ENCODE data around the gene EMD. TPM values are rescaled to one million over a fixed set of nuclear protein-coding genes. Genes with fewer than 3 reads are reported as not detected.

The EMD gene
- total RNA-seq, 2 experiments from 2014 or later: 164 to 178 TPM

DNA sequence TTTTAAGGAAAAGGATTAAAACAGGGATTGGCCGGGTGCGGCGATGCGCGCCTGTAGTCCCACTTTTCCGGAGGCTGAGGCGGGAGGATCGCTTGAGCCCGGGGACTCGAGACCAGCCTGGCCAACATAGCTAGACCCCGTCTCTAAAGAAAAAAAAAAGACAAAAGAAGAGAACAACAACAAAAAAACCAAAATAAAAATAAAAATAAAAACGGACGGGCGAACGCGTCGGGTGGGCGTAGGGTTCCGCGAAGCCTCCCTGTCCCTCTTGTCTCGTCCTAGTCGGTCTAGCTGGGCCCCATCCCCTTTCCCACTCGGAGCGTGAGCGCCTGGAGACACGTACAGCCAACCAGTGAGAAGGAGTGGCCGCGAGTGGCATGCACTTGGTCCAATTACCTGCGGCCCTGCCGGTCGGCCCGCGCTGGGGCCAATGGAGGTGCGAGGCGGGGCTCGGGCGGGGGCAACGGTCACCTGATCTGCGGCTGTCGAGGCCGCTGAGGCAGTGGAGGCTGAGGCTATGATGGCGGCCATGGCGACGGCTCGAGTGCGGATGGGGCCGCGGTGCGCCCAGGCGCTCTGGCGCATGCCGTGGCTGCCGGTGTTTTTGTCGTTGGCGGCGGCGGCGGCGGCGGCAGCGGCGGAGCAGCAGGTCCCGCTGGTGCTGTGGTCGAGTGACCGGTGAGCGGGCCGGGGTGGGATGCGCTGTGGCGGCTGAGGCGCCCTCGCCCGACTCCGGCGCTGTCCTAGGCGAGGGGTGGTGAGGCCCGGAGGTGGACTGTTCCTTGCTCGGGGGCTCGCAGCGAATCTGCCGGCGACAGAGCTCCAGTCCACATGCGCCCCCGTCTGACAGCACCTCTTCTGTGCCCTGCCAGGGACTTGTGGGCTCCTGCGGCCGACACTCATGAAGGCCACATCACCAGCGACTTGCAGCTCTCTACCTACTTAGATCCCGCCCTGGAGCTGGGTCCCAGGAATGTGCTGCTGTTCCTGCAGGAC lies 49.4 kb downstream of the EMD start, which contains the start of gene ATP6AP1:
Gene ATP6AP1 (plus strand): TSS at position 502 of the 996 bp plus-strand sequence. CDS start 16 bp downstream, at position 518.
- peak within 1 kb of the TSS; percentile 68 for H3K4me3 ChIP-seq (ENCODE audit: low read length)
- ATAC-seq (ENCODE audit: poor library complexity) (peak; percentile 96), DNase-seq (peak; percentile 77 to 94 (median 84))
- peaks cover 29% of the 10 kb centered on the region for H3K4me1 ChIP-seq (ENCODE audit: insufficient read depth, low read length)
- H3K27me3 Mint-ChIP-seq: no peaks in the 10 kb centered on the region
- peaks cover 19% of the 10 kb centered on the region for H3K36me3 ChIP-seq (ENCODE audit: insufficient read depth, low read length)
- H3K9me3 ChIP-seq (ENCODE audit: control insufficient read depth in 1 of 2, insufficient read depth in 1 of 2, low read length in 2 of 2): no peaks in the 10 kb centered on the region
- ChIA-PET POLR2A (interaction anchor here (0.7 to 2.4 kb wide), 11 partner anchors 13 to 500 kb away, joined by 3 to 16 read pairs (median 6); partner anchors contain the start of genes FAM50A, RPL10, SLC10A3 and TAFAZZIN), CTCF (interaction anchor here (0.8 to 2.1 kb wide), 3 partner anchors 29 to 99 kb away, joined by 3 to 7 read pairs (median 3); partner anchors contain the start of gene FLNA)
- H3K36me3 Mint-ChIP-seq (ENCODE audit: low read depth): peaks cover 15% of the 10 kb centered on the region
- intact Hi-C loops (cut with DNase I, micrococcal nuclease): loop anchor here in 1 of 2 experiments (1.0 kb wide), 1 partner anchor 16 kb away; no protein-coding TSS in a partner anchor
- TF ChIP-seq CTCF (IDR thresholded peaks at IDR 0.05): no peak
- peaks cover 30% of the 10 kb centered on the region for H3K4me1 Mint-ChIP-seq (ENCODE audit: low read depth)
- H3K4me3 Mint-ChIP-seq: peak within 1 kb of the TSS; percentile 90
- H3K9me3 Mint-ChIP-seq: no peaks in the 10 kb centered on the region
- peak within 1 kb of the TSS; percentile 80 for H3K27ac Mint-ChIP-seq
- no peaks in the 10 kb centered on the region for H3K27me3 ChIP-seq (ENCODE audit: control insufficient read depth in 1 of 2, insufficient read depth in 2 of 2, low read length in 2 of 2)
- peak within 1 kb of the TSS; percentile 58 to 70 for H3K27ac ChIP-seq (ENCODE audit: low read depth in 1 of 2, low read length in 2 of 2)

DNA sequence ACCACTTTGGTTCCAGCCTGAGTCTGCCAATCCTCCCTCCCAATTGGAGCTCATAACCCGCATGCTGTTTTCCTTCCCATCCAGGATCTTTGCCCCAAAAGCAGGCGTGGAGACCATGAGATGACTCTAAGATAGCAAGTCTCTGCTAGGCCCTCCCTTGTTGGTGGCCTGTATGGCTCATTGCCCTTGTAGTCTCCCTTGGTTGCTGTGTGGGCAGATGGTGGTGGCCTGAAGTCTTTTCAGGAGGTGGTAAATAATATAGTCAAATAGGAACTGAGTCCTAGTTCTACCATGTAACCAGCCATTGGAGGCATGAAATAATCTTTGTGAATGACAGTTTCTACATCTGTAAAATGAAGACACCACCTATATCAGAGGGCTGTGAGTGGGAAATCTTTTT lies 50.6 kb downstream of the EMD start:
- H3K27ac Mint-ChIP-seq: peak overlapping the region; percentile 80
- Histone ChIP-seq H3K27ac (ENCODE audit: low read depth in 1 of 2, low read length in 2 of 2) (no peak overlapping the region), H3K36me3 (ENCODE audit: insufficient read depth, low read length) (peaks cover 29% of the 10 kb centered on the region), H3K9me3 (ENCODE audit: control insufficient read depth in 1 of 2, insufficient read depth in 1 of 2, low read length in 2 of 2) (no peaks in the 10 kb centered on the region), H3K4me3 (ENCODE audit: low read length) (peak overlapping the region; percentile 68), H3K4me1 (ENCODE audit: insufficient read depth, low read length) (peaks cover 29% of the 10 kb centered on the region), H3K27me3 (ENCODE audit: control insufficient read depth in 1 of 2, insufficient read depth in 2 of 2, low read length in 2 of 2) (no peaks in the 10 kb centered on the region)
- ChIA-PET CTCF (interaction anchor here (2.1 kb wide), 1 partner anchor 56 kb away, joined by 7 read pairs; the partner anchor contains the start of gene FLNA), POLR2A (interaction anchor here (1.2 to 1.9 kb wide), 5 partner anchors 12 to 56 kb away, joined by 3 to 12 read pairs (median 7); partner anchors contain the start of genes FAM50A, RPL10 and UBL4A)
- peak overlapping the region; percentile 90 for H3K4me3 Mint-ChIP-seq
- no peaks in the 10 kb centered on the region for H3K27me3 Mint-ChIP-seq
- no peak for TF ChIP-seq CTCF (IDR thresholded peaks at IDR 0.05)
- H3K4me1 Mint-ChIP-seq (ENCODE audit: low read depth): peaks cover 30% of the 10 kb centered on the region
- no peak for DNase-seq
- H3K9me3 Mint-ChIP-seq: no peaks in the 10 kb centered on the region
- ATAC-seq (ENCODE audit: poor library complexity): no peak
- intact Hi-C loops (cut with DNase I, micrococcal nuclease): loop anchor here in 1 of 2 experiments (10.0 kb wide), 1 partner anchor 55 kb away; the partner anchor contains the start of gene UBL4A
- peaks cover 17% of the 10 kb centered on the region for H3K36me3 Mint-ChIP-seq (ENCODE audit: low read depth)

GRCh38 chrX:154430479-154430878 lies 51.4 kb downstream of the EMD start:
- no peak for TF ChIP-seq CTCF (IDR thresholded peaks at IDR 0.05)
- ChIA-PET POLR2A (no interaction called here), CTCF (no interaction called here)
- no peak overlapping the region for H3K27ac ChIP-seq (ENCODE audit: low read depth in 1 of 2, low read length in 2 of 2)
- peak overlapping the region; percentile 80 for H3K27ac Mint-ChIP-seq
- peaks cover 30% of the 10 kb centered on the region for H3K4me1 Mint-ChIP-seq (ENCODE audit: low read depth)
- DNase-seq (no peak), ATAC-seq (ENCODE audit: poor library complexity) (no peak)
- H3K4me3 Mint-ChIP-seq: peak overlapping the region; percentile 27
- H3K9me3 ChIP-seq (ENCODE audit: control insufficient read depth in 1 of 2, insufficient read depth in 1 of 2, low read length in 2 of 2): no peaks in the 10 kb centered on the region
- no peaks in the 10 kb centered on the region for H3K27me3 ChIP-seq (ENCODE audit: control insufficient read depth in 1 of 2, insufficient read depth in 2 of 2, low read length in 2 of 2)
- intact Hi-C loops (cut with DNase I, micrococcal nuclease): loop anchor here in 1 of 2 experiments (10.0 kb wide), 1 partner anchor 54 kb away; the partner anchor contains the start of gene UBL4A
- H3K4me3 ChIP-seq (ENCODE audit: low read length): no peak overlapping the region
- H3K9me3 Mint-ChIP-seq: no peaks in the 10 kb centered on the region
- peaks cover 29% of the 10 kb centered on the region for H3K4me1 ChIP-seq (ENCODE audit: insufficient read depth, low read length)
- no peaks in the 10 kb centered on the region for H3K27me3 Mint-ChIP-seq
- peaks cover 32% of the 10 kb centered on the region for H3K36me3 ChIP-seq (ENCODE audit: insufficient read depth, low read length)
- H3K36me3 Mint-ChIP-seq (ENCODE audit: low read depth): peaks cover 23% of the 10 kb centered on the region

Data from CD4-positive, alpha-beta T cell (primary cell).